Activated CD4-positive, alpha-beta T cell treated with anti-CD3 and anti-CD28 coated beads, Interleukin-2, amount 50 U/mL, for 48 hours (primary cell): ENCODE measurements around the gene PHEX.

Experiments used
- DNase-seq, 2 experiments: peaks; one replicate each; pipeline ENCODE4 v3.0.0-alpha.2; 2020

Gene PHEX

DNA sequence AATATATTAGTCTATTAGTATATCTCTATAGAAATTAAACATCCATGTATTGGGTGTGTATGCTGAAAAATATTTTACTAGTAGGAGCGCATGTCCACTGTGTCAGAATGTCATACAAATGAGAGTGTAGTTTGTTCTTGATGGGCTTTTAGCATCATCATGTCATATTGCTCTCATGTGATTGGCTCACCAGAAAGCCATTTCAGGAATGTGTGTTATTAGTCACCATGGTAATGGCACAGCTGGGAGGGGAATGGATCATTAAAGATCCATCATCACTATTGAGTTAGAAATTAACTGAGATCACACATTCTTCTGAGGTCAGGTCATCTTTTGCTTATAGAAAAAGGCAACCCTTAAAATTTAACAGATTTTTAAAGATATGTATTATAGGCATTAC is 77.3 kb downstream of the PHEX start:
- no peak for DNase-seq

GRCh38 chrX:22110729-22111494 is 78.8 kb downstream of the PHEX start:
- no peak for DNase-seq

GRCh38 chrX:22116605-22117546 is 84.8 kb downstream of the PHEX start:
- DNase-seq, result no peak

- no peak for DNase-seq
These were observed 85.5 kb downstream of the PHEX start for GRCh38 chrX:22117633-22118032.

GRCh38 chrX:22118161-22118830 is 86.2 kb downstream of the PHEX start:
- no peak for DNase-seq

- DNase-seq, result no peak
These were observed 89.0 kb downstream of the PHEX start for GRCh38 chrX:22121161-22121560.

DNA sequence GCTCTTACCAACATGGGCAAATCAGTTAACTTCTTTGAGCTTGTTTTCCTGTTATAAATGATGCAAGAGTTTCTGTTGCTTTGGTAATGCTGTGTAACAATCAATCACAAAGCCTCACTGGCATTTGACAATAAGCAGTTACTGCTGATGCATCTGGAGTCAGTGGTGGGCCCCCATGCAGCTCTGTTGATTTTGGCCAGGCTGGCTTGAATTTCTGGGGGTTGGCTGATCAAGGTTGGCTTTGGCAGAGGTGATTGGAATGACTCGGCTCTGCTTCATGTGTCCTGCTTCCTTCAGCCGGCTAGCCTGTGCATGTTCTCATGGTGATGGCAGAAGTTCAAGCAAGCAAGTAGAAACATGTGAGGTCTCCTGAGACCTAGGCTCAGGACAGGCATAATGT is 90.4 kb downstream of the PHEX start:
- no peak for DNase-seq

- no peak for DNase-seq
These were observed 92.0 kb downstream of the PHEX start for GRCh38 chrX:22124098-22124497.

GRCh38 chrX:22125481-22125880 is 93.4 kb downstream of the PHEX start:
- DNase-seq, result no peak

DNA sequence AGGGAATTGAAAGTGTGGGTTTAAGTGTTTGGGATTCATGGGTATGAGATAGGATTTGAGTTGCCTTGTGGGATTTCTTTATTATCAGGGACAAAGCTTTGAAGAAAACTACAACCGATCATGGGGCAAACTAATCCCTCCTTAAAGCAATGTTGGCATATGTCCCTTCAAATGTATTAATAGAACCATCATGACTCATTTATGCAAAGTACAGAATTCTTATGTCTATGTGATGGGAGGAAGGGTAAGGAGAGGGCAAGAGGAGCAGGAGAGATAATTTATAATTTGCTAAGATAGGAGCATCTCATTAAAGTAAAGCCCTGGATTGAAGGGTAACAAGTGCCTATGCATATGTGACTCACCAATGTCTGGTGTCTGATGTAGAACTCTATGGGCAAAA is 94.2 kb downstream of the PHEX start:
- no peak for DNase-seq

DNA sequence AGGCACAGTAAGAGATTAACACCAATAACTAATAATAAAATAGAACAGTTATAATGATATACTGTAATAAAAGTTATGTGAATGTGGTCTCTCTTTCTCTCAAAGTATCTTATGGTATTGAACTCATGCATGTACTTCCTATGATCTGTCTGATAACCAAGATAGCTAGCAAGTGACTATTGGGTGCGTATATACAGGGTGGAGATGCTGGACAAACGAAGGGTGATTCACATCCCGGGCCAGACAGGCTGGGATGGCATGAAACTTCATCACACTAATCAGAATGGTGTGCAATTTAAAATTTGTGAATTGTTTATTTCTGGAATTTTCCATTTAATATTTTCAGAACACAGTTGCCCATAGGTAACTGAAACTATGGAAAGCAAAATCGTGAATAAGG is 96.8 kb downstream of the PHEX start:
- no peak for DNase-seq

GRCh38 chrX:22134681-22135080 is 102.6 kb downstream of the PHEX start:
- DNase-seq, result no peak

DNA sequence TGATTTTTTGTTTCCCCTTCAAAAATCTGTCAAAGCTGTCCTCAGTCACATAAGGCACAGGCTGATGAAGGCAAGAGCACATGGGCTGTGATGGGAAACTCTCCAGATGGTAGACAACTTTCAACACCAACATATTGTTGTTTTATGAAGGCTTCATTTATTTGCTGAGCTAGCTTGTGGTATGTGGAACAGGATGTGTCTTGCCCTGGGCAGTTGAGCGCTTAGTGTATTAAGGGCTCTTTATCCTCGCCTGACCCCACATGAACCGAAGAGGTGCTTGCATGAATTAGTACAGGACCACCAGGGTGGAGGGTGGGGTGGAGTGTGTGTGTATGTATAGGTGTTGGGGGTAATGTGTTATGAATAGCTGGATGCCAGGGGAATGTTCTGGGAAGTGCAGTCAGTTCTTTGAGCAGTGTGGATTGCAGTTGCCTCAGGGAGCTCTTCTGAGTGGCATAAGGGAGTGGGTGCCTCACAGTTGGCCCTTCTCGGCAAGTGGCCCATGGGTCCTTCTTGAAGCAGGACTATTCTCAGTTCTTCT is 103.1 kb downstream of the PHEX start:
- no peak for DNase-seq

DNA sequence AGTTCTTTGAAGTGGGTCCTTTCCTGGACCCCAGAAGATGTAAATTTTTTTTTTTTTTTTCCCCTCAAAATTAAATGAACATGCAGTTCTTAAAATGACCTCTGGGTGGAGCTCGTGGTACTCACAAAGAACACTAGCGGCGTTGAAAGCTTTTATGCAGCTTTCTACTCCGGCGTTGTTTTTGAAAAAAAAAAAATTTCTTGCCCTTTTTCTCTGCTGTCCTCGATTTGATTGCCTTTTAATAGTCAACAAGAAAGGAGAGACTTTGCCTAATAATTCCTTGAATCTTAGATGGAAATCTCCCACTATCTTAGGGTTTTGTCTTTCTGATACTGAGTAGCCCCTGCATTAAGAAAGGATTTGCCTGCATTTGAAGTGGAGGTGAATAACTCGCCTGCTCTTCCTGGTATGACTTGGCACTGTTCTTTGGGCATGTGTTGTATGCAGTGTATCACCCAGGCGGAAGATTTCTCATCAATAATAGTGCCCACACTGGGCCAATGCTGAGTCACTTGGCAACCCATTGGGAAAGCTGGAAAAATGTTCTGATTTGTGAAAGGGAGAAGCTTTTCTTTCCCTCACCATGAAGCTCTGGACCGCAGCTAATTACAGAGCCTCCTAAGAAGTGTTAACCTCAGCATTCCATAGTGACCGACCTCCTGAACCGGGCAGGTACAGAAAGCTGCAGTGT is 104.0 kb downstream of the PHEX start:
- no peak for DNase-seq

GRCh38 chrX:22136711-22137110 is 104.6 kb downstream of the PHEX start:
- DNase-seq, result no peak

GRCh38 chrX:22139822-22140221 is 107.7 kb downstream of the PHEX start:
- DNase-seq, result no peak

DNA sequence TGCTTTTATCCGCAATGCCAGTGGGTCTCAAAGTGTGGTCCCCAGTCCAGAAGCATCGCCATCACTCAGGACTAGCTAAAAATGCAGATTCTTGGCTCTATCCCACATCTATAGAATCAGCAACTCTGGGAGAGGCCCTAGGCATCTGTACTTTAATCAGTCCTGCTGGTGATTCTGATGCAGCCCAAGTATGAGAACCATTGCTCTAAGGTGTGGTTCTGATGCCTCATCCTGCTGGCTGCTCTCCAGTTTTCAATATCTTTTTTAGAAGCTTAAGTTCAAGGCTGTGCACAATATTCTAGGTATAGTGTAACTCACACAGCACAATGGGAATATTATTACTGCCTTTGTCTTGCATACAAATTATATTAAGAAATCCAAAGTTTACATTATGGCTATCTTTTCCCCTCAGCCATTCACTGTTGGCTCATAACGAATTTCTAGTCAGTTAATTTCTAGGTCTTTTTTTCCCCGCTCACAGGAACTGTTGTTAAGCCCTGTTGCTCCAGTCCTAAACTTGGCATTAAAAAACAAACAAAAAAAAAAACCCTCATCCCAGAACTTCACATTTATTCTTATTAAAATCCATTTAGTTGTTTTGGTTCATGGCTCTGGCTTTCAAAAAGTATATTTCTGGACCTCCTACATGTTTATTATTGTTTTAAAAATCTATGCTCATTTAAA is 109.1 kb downstream of the PHEX start:
- no peak for DNase-seq

GRCh38 chrX:22147214-22147613 is 115.1 kb downstream of the PHEX start:
- DNase-seq, result no peak

- DNase-seq, result no peak
These were observed 115.8 kb downstream of the PHEX start for GRCh38 chrX:22147942-22148341.

GRCh38 chrX:22148565-22148964 is 116.4 kb downstream of the PHEX start:
- DNase-seq, result no peak

DNA sequence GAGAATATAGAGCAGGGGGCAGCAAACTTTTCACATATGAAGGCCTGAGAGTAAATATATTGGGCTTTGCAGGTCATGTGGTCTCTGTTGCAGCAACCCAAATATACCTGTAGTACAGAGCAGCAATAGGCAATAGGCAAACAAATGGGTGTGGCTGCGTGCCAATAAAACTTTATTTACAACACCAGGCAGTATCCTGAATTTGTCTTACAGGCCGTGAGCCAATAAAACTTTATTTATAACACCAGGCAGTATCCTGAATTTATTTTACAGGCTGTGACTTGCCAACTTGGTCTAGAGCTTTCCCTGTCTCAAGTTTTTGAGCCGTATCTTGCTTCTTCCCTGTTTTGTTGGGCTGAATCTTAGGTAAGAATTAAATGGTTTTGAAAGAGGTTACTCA is 118.2 kb downstream of the PHEX start:
- no peak for DNase-seq

DNA sequence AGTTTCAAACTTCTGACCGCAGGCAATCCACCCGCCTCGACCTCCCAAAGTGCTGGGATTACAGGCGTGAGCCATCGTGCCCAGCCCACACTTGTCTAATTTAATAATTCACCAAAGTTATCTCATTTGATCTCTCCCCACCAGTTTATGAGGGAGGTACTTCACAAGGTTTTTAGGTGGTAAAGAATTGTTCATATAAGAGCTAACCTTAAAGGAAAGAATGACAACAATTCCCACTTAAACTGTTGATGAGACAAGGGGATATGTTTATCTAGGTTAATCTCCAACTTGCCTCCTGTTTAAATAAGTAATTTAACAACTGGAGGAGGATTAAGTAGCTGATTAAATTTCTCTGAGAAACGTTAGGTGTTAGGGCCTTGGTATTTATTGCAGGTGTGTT is 123.0 kb downstream of the PHEX start:
- DNase-seq, result no peak
